Activated T-helper 2 cell treated with anti-CD3 and anti-CD28 coated beads, Interferon-gamma antibody, Interleukin-2, Interleukin-4, amounts not matched to agents 10 μg/mL and 5 μg/mL and 100 μg/mL, durations not matched to agents 14 hours and 24 hours and 36 hours (primary cell): ENCODE measurements around the gene IDS. TPM values are rescaled to one million over a fixed set of nuclear protein-coding genes. Genes with fewer than 3 reads are reported as not detected.

Experiments used
- DNase-seq: peaks from one replicate; pipeline ENCODE4 v3.0.0; 2021; ENCODE audit warnings: low spot score
- H3K27ac Mint-ChIP-seq: one replicate; pipeline ENCODE4 v1.8.0; 2021; ENCODE audit warnings: mixed read lengths
- H3K27me3 Mint-ChIP-seq: one replicate; pipeline ENCODE4 v1.8.0; 2021; ENCODE audit warnings: low read depth, mixed read lengths
- H3K36me3 Mint-ChIP-seq: one replicate; pipeline ENCODE4 v1.8.0; 2021; ENCODE audit warnings: low read depth, mixed read lengths
- H3K4me1 Mint-ChIP-seq: one replicate; pipeline ENCODE4 v1.8.0; 2021; ENCODE audit warnings: low read depth, mixed read lengths
- H3K4me3 Mint-ChIP-seq: one replicate; pipeline ENCODE4 v1.8.0; 2021; ENCODE audit warnings: low read depth, mild to moderate bottlenecking, moderate library complexity, mixed read lengths
- H3K9me3 Mint-ChIP-seq: one replicate; pipeline ENCODE4 v1.8.0; 2021; ENCODE audit warnings: mixed read lengths
- intact Hi-C: fragments of 100-400 bp; cut with micrococcal nuclease; formaldehyde crosslinking; loops from one replicate; pipeline ENCODE4 v1.15.1; 2023
- total RNA-seq: library from RNA; stranded (reverse); gene quantifications from 2 replicates; pipeline ENCODE4 v1.2.3, GENCODE V29; 2022

The IDS gene
- total RNA-seq, 1 donor from 2014 or later = 40.4 TPM

DNA sequence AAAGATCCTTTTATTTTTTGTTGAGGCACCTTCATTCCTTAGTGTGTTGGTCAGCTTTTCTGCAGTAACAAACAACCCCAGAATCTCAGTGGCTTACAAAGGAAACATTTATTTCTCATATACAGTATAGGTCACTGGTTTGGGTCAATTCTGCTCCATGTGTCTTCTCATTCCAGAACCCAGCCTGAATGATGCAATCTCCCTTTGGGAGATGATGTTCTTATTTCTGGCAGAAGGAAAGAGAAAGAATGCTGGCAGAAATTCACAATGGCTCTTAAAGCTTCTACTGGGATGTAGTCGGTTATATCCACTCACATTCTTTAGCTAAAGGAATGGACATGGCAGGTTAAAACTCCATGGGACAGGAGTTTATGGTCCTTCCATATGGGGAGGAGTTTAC is 42.3 kb downstream of the IDS start:
- intact Hi-C loops = no loop called here
- H3K9me3 Mint-ChIP-seq = no peaks in the 10 kb centered on the region
- peaks cover 8% of the 10 kb centered on the region for H3K27me3 Mint-ChIP-seq
- H3K4me3 Mint-ChIP-seq = no peak overlapping the region
- H3K36me3 Mint-ChIP-seq = no peaks in the 10 kb centered on the region
- H3K4me1 Mint-ChIP-seq = no peaks in the 10 kb centered on the region
- DNase-seq = no peak
- H3K27ac Mint-ChIP-seq = no peak overlapping the region

DNA sequence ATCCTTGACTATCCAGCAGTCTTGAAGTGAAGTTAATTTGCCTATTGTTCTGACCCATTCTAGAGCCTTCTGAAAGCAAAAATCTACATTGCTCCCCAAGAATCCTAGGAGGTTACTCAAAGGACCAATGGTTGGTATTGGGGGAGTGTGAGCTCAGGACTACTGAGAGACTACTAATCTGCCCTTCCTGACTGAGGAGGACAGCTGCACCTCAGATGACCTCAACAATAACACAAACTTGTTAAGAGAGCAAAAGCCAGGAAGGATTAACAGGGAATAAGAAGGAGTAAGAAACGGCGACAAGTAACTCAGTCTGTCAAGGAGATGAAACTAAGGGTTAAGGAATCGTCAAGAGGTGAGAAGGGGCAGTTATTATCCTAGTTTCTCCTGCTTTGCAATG is 43.4 kb downstream of the IDS start:
- Mint-ChIP-seq H3K4me3 (no peak overlapping the region), H3K36me3 (no peaks in the 10 kb centered on the region), H3K27ac (no peak overlapping the region), H3K9me3 (no peaks in the 10 kb centered on the region), H3K4me1 (no peaks in the 10 kb centered on the region), H3K27me3 (peaks cover 8% of the 10 kb centered on the region)
- intact Hi-C loops = no loop called here
- no peak for DNase-seq

DNA sequence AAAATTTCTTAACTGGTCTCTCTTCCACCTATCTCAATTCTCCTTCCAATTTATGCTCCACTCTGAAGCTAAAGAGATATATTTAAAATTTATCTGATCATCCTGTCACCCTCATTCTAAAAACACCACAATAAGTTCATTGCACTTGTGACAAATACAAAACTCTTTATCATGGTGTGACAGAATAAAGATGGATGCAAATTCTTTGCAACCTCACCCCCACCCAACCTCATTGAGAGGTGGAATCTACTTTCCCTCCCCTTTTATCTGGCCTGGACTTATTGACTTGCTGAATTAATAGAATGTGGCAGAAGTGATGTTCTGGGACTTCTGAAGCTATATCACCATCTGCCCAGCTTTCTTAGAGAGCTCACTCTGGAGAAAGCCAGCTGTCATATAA is 46.5 kb downstream of the IDS start:
- Mint-ChIP-seq H3K4me1 (no peaks in the 10 kb centered on the region), H3K27me3 (peaks cover 8% of the 10 kb centered on the region), H3K27ac (no peak overlapping the region), H3K4me3 (no peak overlapping the region), H3K36me3 (no peaks in the 10 kb centered on the region), H3K9me3 (no peaks in the 10 kb centered on the region)
- intact Hi-C loops = no loop called here
- no peak for DNase-seq

DNA sequence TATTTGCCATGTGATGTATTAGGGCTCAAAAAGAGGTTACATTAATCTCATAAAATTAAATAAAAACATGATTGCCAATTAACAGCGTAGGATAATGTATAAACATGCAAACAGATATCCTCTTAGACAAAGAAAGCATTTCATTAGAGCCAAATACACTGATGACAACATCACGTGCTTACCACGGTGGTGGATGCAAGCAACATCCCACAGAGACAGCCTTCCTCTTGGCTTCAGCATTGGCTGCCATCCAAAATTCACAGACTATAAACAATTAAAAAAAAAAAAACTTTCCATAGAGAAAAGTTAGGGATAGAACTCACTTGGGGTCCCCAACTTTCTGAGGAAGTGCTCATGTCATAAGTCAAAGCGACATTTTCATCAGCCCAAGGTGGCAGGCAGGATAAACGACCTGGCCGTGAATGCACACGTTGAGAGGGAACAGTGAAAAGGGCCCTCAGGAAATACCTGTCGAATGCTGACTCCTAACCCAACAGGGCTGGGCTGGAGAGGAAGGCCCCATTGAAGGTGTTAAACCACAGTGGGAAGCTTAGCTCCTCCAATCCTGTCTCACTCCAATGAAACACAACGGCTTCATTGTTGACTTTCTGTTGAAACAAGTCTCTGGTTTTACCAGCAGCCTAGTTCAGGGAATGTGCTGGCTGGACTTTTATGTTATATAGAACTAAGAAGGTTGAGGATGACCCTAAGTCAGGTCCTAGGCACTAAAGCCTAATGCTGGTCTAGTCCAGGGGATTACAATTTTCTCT is 48.4 kb downstream of the IDS start:
- H3K27me3 Mint-ChIP-seq = peaks cover 8% of the 10 kb centered on the region
- no peak overlapping the region for H3K27ac Mint-ChIP-seq
- H3K36me3 Mint-ChIP-seq = no peaks in the 10 kb centered on the region
- H3K4me1 Mint-ChIP-seq = no peaks in the 10 kb centered on the region
- intact Hi-C loops = no loop called here
- H3K4me3 Mint-ChIP-seq = no peak overlapping the region
- no peak for DNase-seq
- H3K9me3 Mint-ChIP-seq = no peaks in the 10 kb centered on the region

DNA sequence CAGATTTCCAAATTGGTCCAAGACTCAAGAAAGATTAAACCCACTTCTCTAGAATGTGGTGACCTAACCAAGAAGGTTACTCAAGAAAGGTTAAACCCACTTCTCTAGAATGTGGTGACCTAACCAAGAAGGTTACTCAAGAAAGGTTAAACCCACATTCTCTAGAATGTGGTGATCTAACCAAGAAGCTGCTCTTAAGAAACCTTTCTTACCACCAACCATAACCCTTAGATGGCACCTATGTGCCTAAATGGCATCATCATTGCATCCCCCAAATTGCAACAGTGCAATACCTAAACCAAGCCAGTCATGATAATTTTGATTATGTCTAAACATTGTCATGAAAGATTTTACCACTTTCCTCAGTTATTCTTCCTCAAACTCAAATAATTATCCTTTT is 49.2 kb downstream of the IDS start:
- Mint-ChIP-seq H3K36me3 (no peaks in the 10 kb centered on the region), H3K4me1 (no peaks in the 10 kb centered on the region)
- intact Hi-C loops = no loop called here

DNA sequence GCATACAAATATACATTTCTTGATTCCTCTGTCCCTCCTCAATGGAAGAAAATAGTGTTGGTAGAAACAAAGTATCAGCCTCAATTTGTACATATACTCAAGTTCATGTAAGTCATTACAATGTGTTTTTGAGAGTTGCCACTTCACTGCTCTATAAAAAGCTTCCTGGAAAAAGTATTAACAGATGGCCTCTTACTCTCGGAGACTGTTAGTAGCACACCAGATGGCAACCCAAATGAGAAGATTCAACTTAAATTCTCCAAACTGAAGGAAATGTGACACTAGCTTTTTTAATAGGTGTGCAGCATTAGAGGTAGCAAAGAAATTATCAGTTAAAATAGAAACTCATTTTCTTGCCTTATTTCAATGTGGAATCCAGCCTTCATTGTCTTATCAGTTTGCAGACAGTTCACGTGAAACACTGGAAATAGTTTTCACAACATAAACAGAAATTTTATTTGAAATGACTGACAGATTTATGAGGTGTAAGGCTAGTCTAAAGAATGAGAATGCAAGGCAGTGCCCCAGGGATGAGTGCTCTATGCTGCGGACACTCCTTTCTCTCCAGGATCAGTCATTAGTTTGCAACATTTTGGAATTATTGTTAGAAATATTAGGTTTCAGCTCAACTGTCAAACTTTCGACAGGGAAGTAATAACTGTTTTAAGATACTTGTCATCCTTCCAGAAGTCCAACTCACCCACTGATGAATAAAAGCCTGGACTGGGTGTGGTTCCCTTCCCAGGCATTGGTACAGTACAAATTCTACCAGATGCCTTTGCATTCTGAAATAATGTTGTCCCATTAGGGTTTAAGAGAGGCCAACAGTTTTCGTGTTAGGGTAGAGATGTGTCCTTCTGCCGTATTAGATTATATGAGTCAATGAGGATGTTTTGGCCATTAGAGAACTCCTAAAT is 50.9 kb downstream of the IDS start:
- Mint-ChIP-seq H3K27ac (no peak overlapping the region), H3K4me3 (no peak overlapping the region), H3K9me3 (peaks cover 5% of the 10 kb centered on the region), H3K36me3 (no peaks in the 10 kb centered on the region), H3K27me3 (no peaks in the 10 kb centered on the region), H3K4me1 (no peaks in the 10 kb centered on the region)
- no peak for DNase-seq
- intact Hi-C loops = no loop called here

More for the DNA sequence above, 49.2 kb downstream of the IDS start:
- H3K9me3 Mint-ChIP-seq = no peaks in the 10 kb centered on the region
- no peak overlapping the region for H3K27ac Mint-ChIP-seq
- no peak overlapping the region for H3K4me3 Mint-ChIP-seq
- no peak for DNase-seq
- H3K27me3 Mint-ChIP-seq = peaks cover 5% of the 10 kb centered on the region

DNA sequence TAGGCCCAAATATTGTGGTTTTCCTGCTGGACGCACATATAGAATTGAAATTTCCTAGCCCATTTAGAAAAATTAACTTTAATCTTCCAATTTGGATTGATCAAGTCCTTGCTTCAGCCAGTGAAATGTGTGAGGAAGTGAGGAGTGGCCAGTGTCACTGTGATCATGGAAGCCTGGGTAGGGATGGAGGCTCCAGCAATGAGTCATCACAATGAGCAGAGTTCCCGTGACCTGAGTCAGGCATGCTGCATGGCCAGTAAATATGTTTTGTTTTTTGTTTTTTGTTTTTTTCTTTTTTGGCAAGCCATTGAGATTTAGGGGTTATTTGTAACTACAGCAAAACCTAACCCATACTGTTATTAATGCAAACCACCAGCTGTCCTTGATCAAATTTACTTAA is 52.1 kb downstream of the IDS start:
- intact Hi-C loops = no loop called here
- no peak overlapping the region for H3K27ac Mint-ChIP-seq
- H3K4me1 Mint-ChIP-seq = no peaks in the 10 kb centered on the region
- H3K36me3 Mint-ChIP-seq = no peaks in the 10 kb centered on the region
- no peak overlapping the region for H3K4me3 Mint-ChIP-seq
- DNase-seq = no peak
- no peaks in the 10 kb centered on the region for H3K27me3 Mint-ChIP-seq
- H3K9me3 Mint-ChIP-seq = peaks cover 5% of the 10 kb centered on the region

DNA sequence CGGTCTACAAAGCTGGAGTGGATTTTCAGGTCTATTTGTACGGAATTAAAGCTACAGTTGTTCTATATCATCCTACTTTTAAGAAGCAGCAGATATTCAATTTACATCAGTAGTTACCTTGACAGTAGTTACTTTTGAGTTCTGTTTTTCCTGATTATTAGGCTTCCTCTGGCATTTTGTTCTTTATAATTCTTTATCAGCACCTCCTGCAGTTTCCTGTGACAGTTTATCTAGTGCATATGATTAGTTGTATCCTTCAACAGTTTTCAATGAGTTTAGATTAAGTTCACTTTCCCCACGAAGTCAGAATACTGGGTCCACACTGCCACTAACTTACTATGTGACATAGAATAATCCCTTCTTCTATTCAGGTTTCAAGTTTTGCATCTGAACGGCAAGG is 71.7 kb downstream of the IDS start:
- DNase-seq = no peak
- Mint-ChIP-seq H3K4me1 (no peaks in the 10 kb centered on the region), H3K9me3 (no peaks in the 10 kb centered on the region), H3K4me3 (no peak overlapping the region), H3K27me3 (no peaks in the 10 kb centered on the region), H3K27ac (no peak overlapping the region), H3K36me3 (no peaks in the 10 kb centered on the region)
- intact Hi-C loops = no loop called here

DNA sequence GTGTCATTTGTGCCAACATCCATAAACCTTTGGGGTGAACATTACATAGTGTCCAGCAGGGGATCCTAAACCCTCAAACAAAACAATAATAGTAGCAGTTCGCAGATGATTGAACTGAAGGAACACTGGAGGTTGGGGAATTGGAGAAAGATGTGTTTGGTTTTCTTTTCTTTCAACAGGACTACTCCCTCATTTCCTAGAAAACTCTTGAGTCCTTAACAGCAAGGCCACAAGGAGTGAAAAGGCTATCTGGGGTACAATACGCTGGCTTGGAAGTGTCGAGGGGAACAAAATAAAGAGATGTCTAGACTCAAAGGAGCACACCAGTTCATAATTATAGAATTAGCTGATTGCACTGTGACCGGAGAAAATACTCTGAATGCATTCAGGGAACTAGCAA is 72.1 kb downstream of the IDS start:
- H3K4me3 Mint-ChIP-seq = no peak overlapping the region
- H3K27ac Mint-ChIP-seq = no peak overlapping the region
- no peaks in the 10 kb centered on the region for H3K36me3 Mint-ChIP-seq
- H3K9me3 Mint-ChIP-seq = no peaks in the 10 kb centered on the region
- H3K27me3 Mint-ChIP-seq = no peaks in the 10 kb centered on the region
- no peak for DNase-seq
- no peaks in the 10 kb centered on the region for H3K4me1 Mint-ChIP-seq
- intact Hi-C loops = no loop called here

Other genes with a start within 250 kb of the IDS start
- gene EOLA1, start 35.7 kb upstream of the IDS start, total RNA-seq = 25.2 and 28.9 TPM in 2 replicates
- gene HSFX3, start 44.6 kb upstream of the IDS start, total RNA-seq = 0.27 TPM in 1 of 2 replicates, not detected in the other
- gene MAGEA9B, start 82.2 kb upstream of the IDS start, total RNA-seq = not detected in 2 replicates
- gene HSFX2, start 90.0 kb upstream of the IDS start, total RNA-seq = 0.23 TPM in 1 of 2 replicates, not detected in the other
- 16.1 and 17.2 TPM in 2 replicates for gene TMEM185A, start 126.5 kb upstream of the IDS start, total RNA-seq
- not detected in 2 replicates for gene MAGEA11, start 206.8 kb upstream of the IDS start, total RNA-seq